CD4-positive, CD25-positive, alpha-beta regulatory T cell (primary cell): Measurements from ENCODE around the gene NNMT. TPM values are rescaled to one million over a fixed set of nuclear protein-coding genes. Genes with fewer than 3 reads are reported as not detected.
A peak's percentile ranks its signal among the peaks of the same experiment; 100 is the strongest.

Experiments
- ATAC-seq, 2 donors: fragments of 150-1000 bp; cut with Tn5 transposase; one replicate each; pipeline ENCODE4 v1.10.0; 2021; ENCODE audit warnings: low read depth in 2 of 2, moderate number of reproducible peaks in 2 of 2, moderate library complexity in 1 of 2
- DNase-seq, 3 donors: peaks; one replicate each; pipeline versions ENCODE4 v3.0.0 to v3.0.0-alpha.2; 2012 to 2022; ENCODE audit warnings: mixed read lengths in 1 of 3
- H3K27ac ChIP-seq: one replicate; pipeline ENCODE4 v1.7.0; 2013; ENCODE audit warnings: mild to moderate bottlenecking, low read length; ENCODE audit not compliant: insufficient read depth, poor library complexity, severe bottlenecking
- H3K27me3 ChIP-seq: one replicate; pipeline ENCODE4 v1.7.0; 2013; ENCODE audit warnings: low read length; ENCODE audit not compliant: control insufficient read depth, insufficient read depth
- H3K36me3 ChIP-seq: one replicate; pipeline ENCODE4 v1.7.0; 2013; ENCODE audit warnings: mild to moderate bottlenecking, low read length, moderate library complexity; ENCODE audit not compliant: control insufficient read depth, insufficient read depth
- H3K4me1 ChIP-seq: 2 replicates; pipeline ENCODE4 v1.7.0; 2013; ENCODE audit warnings: mild to moderate bottlenecking, low read length; ENCODE audit not compliant: insufficient read depth, control insufficient read depth, poor library complexity, severe bottlenecking
- H3K4me3 ChIP-seq: one replicate; pipeline ENCODE4 v1.7.0; 2013; ENCODE audit warnings: low read depth, mild to moderate bottlenecking, low read length, moderate library complexity
- H3K9me3 ChIP-seq, 2 experiments: 1 replicate in 1 of 2; 2 replicates in 1 of 2; pipeline ENCODE4 v1.7.0; 2013; ENCODE audit warnings: low read length in 2 of 2, mild to moderate bottlenecking in 1 of 2, moderate library complexity in 1 of 2; ENCODE audit not compliant: control insufficient read depth in 2 of 2
- H3K27ac Mint-ChIP-seq, 3 donors: one replicate each; pipeline ENCODE4 v1.8.0; 2020 to 2022; ENCODE audit warnings: mild to moderate bottlenecking in 3 of 3, mixed read lengths in 3 of 3, moderate library complexity in 2 of 3
- H3K27me3 Mint-ChIP-seq: one replicate; pipeline ENCODE4 v1.8.0; 2022; ENCODE audit warnings: mild to moderate bottlenecking, mixed read lengths
- H3K36me3 Mint-ChIP-seq: one replicate; pipeline ENCODE4 v1.8.0; 2020; ENCODE audit warnings: mixed read lengths
- H3K4me1 Mint-ChIP-seq, 4 donors: one replicate each; pipeline ENCODE4 v1.8.0; 2020 to 2022; ENCODE audit warnings: mixed read lengths in 4 of 4, mild to moderate bottlenecking in 1 of 4
- H3K4me3 Mint-ChIP-seq, 4 donors: one replicate each; pipeline ENCODE4 v1.8.0; 2020 to 2022; ENCODE audit warnings: mild to moderate bottlenecking in 4 of 4, mixed read lengths in 4 of 4, moderate library complexity in 3 of 4
- H3K9me3 Mint-ChIP-seq, 7 donors: one replicate each; pipeline ENCODE4 v1.8.0; 2020 to 2022; ENCODE audit warnings: mixed read lengths in 7 of 7, mild to moderate bottlenecking in 3 of 7, moderate library complexity in 2 of 7
- polyA plus RNA-seq, 4 donors: library from polyadenylated mRNA; unstranded; fragments of 300-500 nt; fragmentation: Illumina TruSeq; gene quantifications; one replicate each; pipeline ENCODE4 v1.2.3, GENCODE V29; 2021
- total RNA-seq: library from RNA; stranded (reverse); gene quantifications from one replicate; pipeline ENCODE4 v1.2.3, GENCODE V29; 2022

Gene NNMT
- total and polyA plus RNA-seq, 5 donors from 2014 or later = not detected

- Histone ChIP-seq H3K36me3 (no peaks in the 10 kb centered on the region), H3K4me3 (no peak overlapping the region), H3K27ac (no peak overlapping the region), H3K4me1 (peaks cover 7% of the 10 kb centered on the region), H3K27me3 (no peaks in the 10 kb centered on the region), H3K9me3 (no peaks in the 10 kb centered on the region)
- ATAC-seq (no peak), DNase-seq (no peak)
- H3K36me3 Mint-ChIP-seq = no peaks in the 10 kb centered on the region
- H3K9me3 Mint-ChIP-seq = no peaks in the 10 kb centered on the region
- no peak overlapping the region for H3K4me3 Mint-ChIP-seq
- H3K27ac Mint-ChIP-seq = no peak overlapping the region
- peaks cover 7 to 19% (median 9%) of the 10 kb centered on the region in 4 donors for H3K4me1 Mint-ChIP-seq
- H3K27me3 Mint-ChIP-seq = peaks cover 10% of the 10 kb centered on the region
These were observed 49.5 kb downstream of the NNMT start for GRCh38 chr11:114345575-114346222.

- Histone ChIP-seq H3K4me1 (peaks cover 6% of the 10 kb centered on the region), H3K9me3 (no peaks in the 10 kb centered on the region), H3K27me3 (no peaks in the 10 kb centered on the region), H3K27ac (no peak overlapping the region), H3K36me3 (no peaks in the 10 kb centered on the region), H3K4me3 (peak overlapping the region; percentile 65)
- DNase-seq = peak in 2 of 3 donors; percentile 22 to 62
- H3K9me3 Mint-ChIP-seq = peaks cover 0 to under 1% (median 0%) of the 10 kb centered on the region in 7 donors
- H3K4me3 Mint-ChIP-seq = peak overlapping the region in 2 of 4 donors; percentile 53 to 71
- H3K4me1 Mint-ChIP-seq = peaks cover 7 to 15% (median 9%) of the 10 kb centered on the region in 4 donors
- H3K27me3 Mint-ChIP-seq = peaks cover 6% of the 10 kb centered on the region
- no peak for ATAC-seq
- no peak overlapping the region for H3K27ac Mint-ChIP-seq
- no peaks in the 10 kb centered on the region for H3K36me3 Mint-ChIP-seq
These were observed 50.5 kb downstream of the NNMT start for GRCh38 chr11:114346709-114347141.

GRCh38 chr11:114348200-114349191 lies 52.3 kb downstream of the NNMT start:
- Mint-ChIP-seq H3K36me3 (no peaks in the 10 kb centered on the region), H3K27ac (no peak overlapping the region), H3K27me3 (peaks cover 13% of the 10 kb centered on the region), H3K4me1 (peaks cover 7 to 15% (median 9%) of the 10 kb centered on the region in 4 donors), H3K4me3 (no peak overlapping the region), H3K9me3 (peaks cover 0 to 1% (median 0%) of the 10 kb centered on the region in 7 donors)
- Histone ChIP-seq H3K27ac (no peak overlapping the region), H3K4me3 (no peak overlapping the region), H3K36me3 (no peaks in the 10 kb centered on the region), H3K4me1 (peaks cover 6% of the 10 kb centered on the region), H3K9me3 (no peaks in the 10 kb centered on the region), H3K27me3 (no peaks in the 10 kb centered on the region)
- ATAC-seq (no peak), DNase-seq (peak in 2 of 3 donors; percentile 30 to 64)

- Mint-ChIP-seq H3K36me3 (no peaks in the 10 kb centered on the region), H3K27ac (no peak overlapping the region), H3K4me1 (peaks cover 7 to 15% (median 7%) of the 10 kb centered on the region in 4 donors), H3K4me3 (no peak overlapping the region), H3K27me3 (peaks cover 13% of the 10 kb centered on the region), H3K9me3 (peaks cover 0 to 1% (median 0%) of the 10 kb centered on the region in 7 donors)
- no peaks in the 10 kb centered on the region for H3K27me3 ChIP-seq
- peaks cover 6% of the 10 kb centered on the region for H3K4me1 ChIP-seq
- no peaks in the 10 kb centered on the region for H3K36me3 ChIP-seq
- ATAC-seq = no peak
- no peak overlapping the region for H3K4me3 ChIP-seq
- no peaks in the 10 kb centered on the region for H3K9me3 ChIP-seq
- no peak for DNase-seq
- H3K27ac ChIP-seq = no peak overlapping the region
These were observed 53.8 kb downstream of the NNMT start for GRCh38 chr11:114350022-114350421.

GRCh38 chr11:114353443-114353842 lies 57.2 kb downstream of the NNMT start:
- H3K9me3 Mint-ChIP-seq = peaks cover 0 to 1% (median 0%) of the 10 kb centered on the region in 7 donors
- no peaks in the 10 kb centered on the region for H3K36me3 ChIP-seq
- H3K4me1 Mint-ChIP-seq = no peaks in the 10 kb centered on the region

GRCh38 chr11:114354076-114354475 lies 57.9 kb downstream of the NNMT start:
- no peak for ATAC-seq
- Histone ChIP-seq H3K36me3 (no peaks in the 10 kb centered on the region), H3K27ac (no peak overlapping the region), H3K4me3 (no peak overlapping the region), H3K27me3 (peaks cover 4% of the 10 kb centered on the region), H3K9me3 (no peaks in the 10 kb centered on the region), H3K4me1 (no peaks in the 10 kb centered on the region)
- no peak overlapping the region for H3K27ac Mint-ChIP-seq
- H3K9me3 Mint-ChIP-seq = peaks cover 0 to 1% (median 0%) of the 10 kb centered on the region in 7 donors
- no peak overlapping the region for H3K4me3 Mint-ChIP-seq
- DNase-seq = no peak
- H3K36me3 Mint-ChIP-seq = no peaks in the 10 kb centered on the region
- no peaks in the 10 kb centered on the region for H3K4me1 Mint-ChIP-seq
- peaks cover 19% of the 10 kb centered on the region for H3K27me3 Mint-ChIP-seq

More at GRCh38 chr11:114353443-114353842, 57.2 kb downstream of the NNMT start:
- no peaks in the 10 kb centered on the region for H3K9me3 ChIP-seq
- H3K4me1 ChIP-seq = no peaks in the 10 kb centered on the region
- no peaks in the 10 kb centered on the region for H3K36me3 Mint-ChIP-seq
- no peaks in the 10 kb centered on the region for H3K27me3 ChIP-seq
- no peak overlapping the region for H3K4me3 Mint-ChIP-seq
- H3K27me3 Mint-ChIP-seq = peaks cover 13% of the 10 kb centered on the region
- no peak overlapping the region for H3K4me3 ChIP-seq
- no peak for ATAC-seq
- H3K27ac ChIP-seq = no peak overlapping the region
- H3K27ac Mint-ChIP-seq = no peak overlapping the region
- no peak for DNase-seq

GRCh38 chr11:114358716-114359115 lies 62.5 kb downstream of the NNMT start:
- H3K9me3 ChIP-seq = no peaks in the 10 kb centered on the region
- H3K36me3 ChIP-seq = no peaks in the 10 kb centered on the region
- no peak overlapping the region for H3K4me3 Mint-ChIP-seq
- H3K27ac ChIP-seq = no peak overlapping the region
- no peaks in the 10 kb centered on the region for H3K9me3 Mint-ChIP-seq
- H3K27ac Mint-ChIP-seq = no peak overlapping the region
- no peaks in the 10 kb centered on the region for H3K4me1 Mint-ChIP-seq
- DNase-seq = no peak
- H3K36me3 Mint-ChIP-seq = no peaks in the 10 kb centered on the region
- no peak for ATAC-seq
- peaks cover 6% of the 10 kb centered on the region for H3K27me3 ChIP-seq
- H3K4me1 ChIP-seq = no peaks in the 10 kb centered on the region
- peaks cover 21% of the 10 kb centered on the region for H3K27me3 Mint-ChIP-seq
- no peak overlapping the region for H3K4me3 ChIP-seq
